ENCODE data around the gene WDR90.

DNA sequence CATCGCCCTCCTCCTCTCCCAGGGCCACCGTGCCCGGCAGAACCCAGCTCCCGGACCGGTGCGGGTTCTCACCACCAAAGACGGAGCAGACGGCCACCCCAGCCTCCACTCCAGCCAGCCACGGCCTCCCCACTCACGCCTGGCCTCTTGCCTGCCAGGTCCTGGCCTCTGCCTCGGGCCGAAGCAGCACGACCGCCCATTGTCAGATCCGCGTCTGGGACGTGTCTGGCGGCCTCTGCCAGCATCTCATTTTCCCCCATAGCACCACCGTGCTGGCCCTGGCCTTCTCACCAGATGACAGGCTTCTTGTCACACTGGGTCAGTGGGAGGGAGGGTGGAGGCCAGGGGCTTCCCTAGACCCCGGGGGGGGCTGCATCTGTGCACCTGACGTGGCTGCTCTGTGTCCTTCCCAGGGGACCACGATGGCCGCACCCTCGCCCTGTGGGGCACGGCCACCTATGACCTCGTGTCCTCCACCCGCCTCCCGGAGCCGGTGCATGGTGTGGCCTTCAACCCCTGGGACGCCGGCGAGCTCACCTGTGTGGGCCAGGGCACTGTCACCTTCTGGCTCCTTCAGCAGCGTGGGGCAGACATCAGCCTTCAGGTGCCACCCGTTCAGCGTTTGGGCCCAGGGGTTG is 12.1 kb downstream of the WDR90 start:
- TF ChIP-seq EZH2 (IDR thresholded peaks at IDR 0.05; ENCODE audit: low read depth): no peak
- TF ChIP-seq, protein P1, sequence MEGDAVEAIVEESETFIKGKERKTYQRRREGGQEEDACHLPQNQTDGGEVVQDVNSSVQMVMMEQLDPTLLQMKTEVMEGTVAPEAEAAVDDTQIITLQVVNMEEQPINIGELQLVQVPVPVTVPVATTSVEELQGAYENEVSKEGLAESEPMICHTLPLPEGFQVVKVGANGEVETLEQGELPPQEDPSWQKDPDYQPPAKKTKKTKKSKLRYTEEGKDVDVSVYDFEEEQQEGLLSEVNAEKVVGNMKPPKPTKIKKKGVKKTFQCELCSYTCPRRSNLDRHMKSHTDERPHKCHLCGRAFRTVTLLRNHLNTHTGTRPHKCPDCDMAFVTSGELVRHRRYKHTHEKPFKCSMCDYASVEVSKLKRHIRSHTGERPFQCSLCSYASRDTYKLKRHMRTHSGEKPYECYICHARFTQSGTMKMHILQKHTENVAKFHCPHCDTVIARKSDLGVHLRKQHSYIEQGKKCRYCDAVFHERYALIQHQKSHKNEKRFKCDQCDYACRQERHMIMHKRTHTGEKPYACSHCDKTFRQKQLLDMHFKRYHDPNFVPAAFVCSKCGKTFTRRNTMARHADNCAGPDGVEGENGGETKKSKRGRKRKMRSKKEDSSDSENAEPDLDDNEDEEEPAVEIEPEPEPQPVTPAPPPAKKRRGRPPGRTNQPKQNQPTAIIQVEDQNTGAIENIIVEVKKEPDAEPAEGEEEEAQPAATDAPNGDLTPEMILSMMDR (conservative IDR thresholded peaks at IDR 0.05): no peak; the same call in 1 of the 2 replicates
